Endothelial cell of umbilical vein (primary cell): ENCODE data around the gene ZKSCAN1.

ENCODE experiments used
- EZH2 ChIP-seq: IDR thresholded peaks from 2 replicates; pipeline ENCODE4 v1.6.1; 2012; ENCODE audit warnings: borderline replicate concordance, low read depth, mild to moderate bottlenecking, moderate library complexity, low read length, inconsistent platforms; ENCODE audit not compliant: severe bottlenecking
- FOS ChIP-seq: IDR thresholded peaks from 2 replicates; pipeline ENCODE4 v1.6.1; 2011; ENCODE audit warnings: mild to moderate bottlenecking, low read length, moderate library complexity, borderline replicate concordance; ENCODE audit not compliant: insufficient read depth
- POLR2A ChIP-seq: IDR thresholded peaks from 2 replicates; pipeline ENCODE4 v1.6.1; 2012; ENCODE audit warnings: low read depth, mild to moderate bottlenecking, control low read depth, low read length
- POLR2AphosphoS5 ChIP-seq: IDR thresholded peaks from 2 replicates; pipeline ENCODE4 v1.6.1; 2012; ENCODE audit warnings: low read depth, mild to moderate bottlenecking, control low read depth, low read length, moderate library complexity; ENCODE audit not compliant: insufficient read depth
- TF ChIP-seq, protein P1 (sequence below), 2 donors: IDR thresholded peaks; 1 replicate in 1 of 2; 2 replicates in 1 of 2; pipeline ENCODE4 v1.5.1; 2011; ENCODE audit warnings: low read length in 2 of 2, mild to moderate bottlenecking in 2 of 2, moderate library complexity in 2 of 2, control low read depth in 1 of 2, inconsistent platforms in 1 of 2, low read depth in 1 of 2; ENCODE audit not compliant: insufficient read depth in 1 of 2; ENCODE audit errors: extremely low read depth in 1 of 2
- TF ChIP-seq, protein P2 (sequence below): IDR thresholded peaks from 2 replicates; pipeline ENCODE4 v1.6.1; 2011; ENCODE audit not compliant: insufficient read depth, insufficient read length

DNA sequence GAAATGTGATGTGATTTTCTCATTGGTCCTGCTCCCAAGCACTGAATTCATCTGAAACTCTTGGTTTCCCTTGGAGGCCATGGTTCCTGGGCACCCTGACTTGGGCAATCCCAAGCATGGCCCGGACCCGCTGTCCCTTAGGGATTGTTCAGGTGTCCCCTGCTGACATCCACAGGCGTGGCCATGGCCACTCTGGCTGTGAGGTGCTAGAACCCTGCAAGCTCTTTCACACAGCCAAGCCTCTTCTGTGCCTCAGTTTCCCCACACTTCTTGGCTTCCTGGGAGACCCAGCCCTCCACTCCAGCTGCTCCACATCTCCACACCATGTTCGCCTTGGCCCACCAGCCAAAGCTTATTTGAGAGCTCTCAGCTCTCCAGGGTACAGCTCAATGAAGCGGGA lies 27.6 kb upstream of the ZKSCAN1 start:
- TF ChIP-seq, protein P1, sequence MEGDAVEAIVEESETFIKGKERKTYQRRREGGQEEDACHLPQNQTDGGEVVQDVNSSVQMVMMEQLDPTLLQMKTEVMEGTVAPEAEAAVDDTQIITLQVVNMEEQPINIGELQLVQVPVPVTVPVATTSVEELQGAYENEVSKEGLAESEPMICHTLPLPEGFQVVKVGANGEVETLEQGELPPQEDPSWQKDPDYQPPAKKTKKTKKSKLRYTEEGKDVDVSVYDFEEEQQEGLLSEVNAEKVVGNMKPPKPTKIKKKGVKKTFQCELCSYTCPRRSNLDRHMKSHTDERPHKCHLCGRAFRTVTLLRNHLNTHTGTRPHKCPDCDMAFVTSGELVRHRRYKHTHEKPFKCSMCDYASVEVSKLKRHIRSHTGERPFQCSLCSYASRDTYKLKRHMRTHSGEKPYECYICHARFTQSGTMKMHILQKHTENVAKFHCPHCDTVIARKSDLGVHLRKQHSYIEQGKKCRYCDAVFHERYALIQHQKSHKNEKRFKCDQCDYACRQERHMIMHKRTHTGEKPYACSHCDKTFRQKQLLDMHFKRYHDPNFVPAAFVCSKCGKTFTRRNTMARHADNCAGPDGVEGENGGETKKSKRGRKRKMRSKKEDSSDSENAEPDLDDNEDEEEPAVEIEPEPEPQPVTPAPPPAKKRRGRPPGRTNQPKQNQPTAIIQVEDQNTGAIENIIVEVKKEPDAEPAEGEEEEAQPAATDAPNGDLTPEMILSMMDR (IDR thresholded peaks at IDR 0.05; ENCODE audit: extremely low read depth in 1 of 2, insufficient read depth in 1 of 2, low read depth in 1 of 2, low read length in 2 of 2): no peak
- TF ChIP-seq POLR2A (no peak), EZH2 (no peak), POLR2AphosphoS5 (no peak), FOS (no peak)
- TF ChIP-seq, protein P2, sequence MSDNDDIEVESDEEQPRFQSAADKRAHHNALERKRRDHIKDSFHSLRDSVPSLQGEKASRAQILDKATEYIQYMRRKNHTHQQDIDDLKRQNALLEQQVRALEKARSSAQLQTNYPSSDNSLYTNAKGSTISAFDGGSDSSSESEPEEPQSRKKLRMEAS: no peak
